ENCODE results near the gene AHCYL2.

DNA sequence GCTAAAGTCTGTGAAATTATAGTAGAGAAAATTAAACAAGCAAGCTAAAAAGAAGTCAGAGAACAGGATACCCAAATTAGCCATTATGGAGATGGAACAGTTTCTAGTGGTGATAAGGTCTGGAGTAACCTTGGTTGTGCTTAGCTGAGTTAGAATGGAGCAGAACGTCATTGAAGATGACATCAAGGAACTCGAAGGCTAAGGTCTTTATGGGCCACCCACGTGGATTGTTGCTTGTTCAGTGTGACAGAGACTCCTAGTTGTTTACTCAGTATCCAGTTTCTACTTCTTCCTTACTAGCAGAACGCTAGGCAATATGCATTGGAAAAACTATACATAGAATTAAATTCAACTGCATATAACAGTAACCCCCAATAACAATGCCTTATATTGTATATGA is 39.7 kb downstream of the AHCYL2 start:
- TF ChIP-seq EZH2 (IDR thresholded peaks at IDR 0.05; ENCODE audit: insufficient read depth, poor library complexity, severe bottlenecking) (no peak), EZH2phosphoT487 (IDR thresholded peaks at IDR 0.05; ENCODE audit: insufficient read depth, low read depth) (no peak)

All from GM23248 (cell line).